OCI-M2 (cell line): ENCODE data around the gene DRAM2.
"Not testable (repeated sequence)": the region's sequence is repeated elsewhere in the genome, so short reads cannot be mapped to it uniquely, and the experiment has no call there.

Experiments
- DNase-seq: peaks from one replicate; lab custom pipeline; 2025; ENCODE audit not compliant: unreplicated experiment; lab: John Stamatoyannopoulos, UW

Gene DRAM2

DNA sequence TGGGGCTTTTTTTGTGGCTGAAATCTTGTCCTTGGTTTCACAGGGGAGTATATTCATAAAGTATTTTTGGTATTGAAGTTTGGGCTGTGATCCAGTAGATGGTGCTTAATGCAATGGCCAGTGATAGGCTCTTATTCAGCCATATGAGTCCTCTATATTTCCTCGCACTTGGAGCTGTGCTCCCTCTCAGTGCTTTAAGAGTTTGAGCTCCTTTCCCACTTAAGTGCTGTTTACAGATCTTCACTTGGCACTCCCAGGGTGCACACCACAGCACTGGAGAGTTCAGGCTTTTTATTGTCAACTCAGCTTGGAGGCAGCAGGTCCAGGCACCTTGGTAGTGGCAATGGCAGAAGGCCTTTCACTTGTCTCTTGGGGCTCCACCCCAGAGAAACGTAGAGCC is 54.9 kb downstream of the DRAM2 start:
- DNase-seq: no peak

DNA sequence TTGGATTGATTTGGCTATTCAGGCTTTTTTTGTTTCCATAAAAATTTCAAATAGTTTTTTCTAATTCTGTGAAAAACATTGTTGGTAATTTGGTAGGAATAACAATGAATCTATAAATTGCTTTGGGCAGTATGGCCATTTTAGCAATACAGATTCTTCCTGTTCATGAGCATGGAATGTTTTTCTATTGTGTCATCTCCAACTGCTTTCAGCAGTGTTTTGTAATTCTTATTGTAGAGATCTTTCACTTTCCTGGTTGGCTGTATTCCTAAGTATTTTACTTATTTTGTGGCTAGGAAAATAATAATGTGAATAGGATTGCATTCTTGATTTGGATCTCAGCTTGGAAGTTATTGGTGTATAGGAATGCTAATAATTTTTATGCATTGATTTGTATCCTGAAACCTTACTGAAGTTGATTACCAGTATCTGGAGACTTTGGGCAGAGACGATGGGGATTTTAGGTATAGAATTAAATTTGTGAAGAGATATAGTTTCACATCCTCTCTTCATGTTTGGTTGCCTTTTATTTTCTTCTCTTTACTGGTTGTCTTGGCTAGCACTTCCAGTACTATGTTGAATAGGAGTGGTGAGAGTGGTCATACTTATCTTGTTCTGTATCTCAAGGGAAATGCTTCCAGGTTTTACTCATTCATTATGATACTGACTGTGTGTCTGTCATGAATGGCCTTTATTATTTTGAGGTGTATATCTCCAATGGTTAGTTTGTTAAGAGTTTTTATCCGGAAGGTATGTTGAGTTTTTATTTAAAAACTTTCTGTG is 57.3 kb downstream of the DRAM2 start:
- no peak for DNase-seq

DNA sequence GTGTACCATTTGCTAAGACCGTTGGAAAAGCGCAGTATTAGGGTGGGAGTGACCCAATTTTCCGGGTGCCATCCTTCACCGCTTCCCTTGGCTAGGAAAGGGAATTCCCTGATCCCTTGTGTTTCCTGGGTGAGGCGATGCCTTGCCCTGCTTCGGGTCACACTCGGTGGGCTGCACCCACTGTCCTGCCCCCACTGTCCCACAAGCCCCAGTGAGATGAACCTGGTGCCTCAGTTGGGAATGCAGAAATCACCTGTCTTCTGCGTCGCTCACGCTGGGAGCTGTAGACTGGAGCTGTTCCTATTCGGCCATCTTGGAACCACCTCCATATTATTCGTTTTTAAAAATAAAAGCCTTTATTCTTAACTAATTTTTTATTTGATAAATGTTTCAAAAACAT is 60.6 kb downstream of the DRAM2 start:
- DNase-seq: not testable (repeated sequence)

DNA sequence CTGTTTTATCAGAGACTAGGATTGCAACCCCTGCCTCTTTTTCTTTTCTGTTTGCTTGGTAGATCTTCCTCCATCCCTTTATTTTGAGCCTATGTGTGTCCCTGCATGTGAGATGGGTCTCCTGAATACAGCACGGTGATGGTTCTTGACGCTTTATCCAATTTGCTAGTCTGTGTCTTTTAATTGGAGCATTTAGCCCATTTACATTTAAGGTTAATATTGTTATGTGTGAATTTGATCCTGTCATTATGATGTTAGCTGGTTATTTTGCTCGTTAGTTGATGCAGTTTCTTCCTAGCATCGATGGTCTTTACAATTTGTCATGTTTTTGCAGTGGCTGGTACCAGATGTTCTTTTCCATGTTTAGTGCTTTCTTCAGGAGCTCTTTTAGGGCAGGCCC is 62.6 kb downstream of the DRAM2 start:
- not testable (repeated sequence) for DNase-seq
